K562 (cell line): Measurements from ENCODE around the gene LYPD4. TPM values are rescaled to one million over a fixed set of nuclear protein-coding genes. Genes with fewer than 3 reads are reported as not detected.

Source experiments
- ATAC-seq: fragments of 200-7000 bp; cut with Tn5 transposase; 3 replicates; pipeline ENCODE4 v1.9.1; 2020; ENCODE audit warnings: moderate library complexity
- BruUV-seq: library from RNA; stranded (reverse); fragments of 400-500 nt; replicated peaks from 2 replicates; lab custom pipeline; 2021; lab: Mats Ljungman, UMichigan
- CTCF ChIA-PET: fragments of 300-600 bp; formaldehyde crosslinking; extraction: SDS; loops from one replicate; lab custom pipeline; 2021; ENCODE audit warnings: low intra/inter-chr PET ratio; lab: Yijun Ruan, JAX
- POLR2A ChIA-PET: fragments of 300-600, 350-650 bp; sonication (Branson Sonifier 250); formaldehyde crosslinking; extraction: SDS; loops from one replicate; lab custom pipeline; 2021; ENCODE audit warnings: antibody characterized with exemption, inconsistent platforms; lab: Yijun Ruan, JAX
- DNase-seq, 4 experiments: peaks; one replicate each; pipeline versions ENCODE4 v3.0.0 to v3.0.0-alpha.2; 2011 to 2018; ENCODE audit warnings: low spot score in 3 of 4, mixed read lengths in 3 of 4; ENCODE audit errors: extremely low read depth in 1 of 4
- FAIRE-seq: peaks from 2 replicates; lab custom pipeline; 2011; peaks lifted over from hg19 to GRCh38; lab: Jason Lieb, UNC
- H2AFZ ChIP-seq: 2 replicates; pipeline ENCODE4 v1.6.0; 2011; ENCODE audit warnings: low read depth, low read length, control low read depth, inconsistent platforms
- H3K27ac ChIP-seq: fragments of 200-600 bp; 3 replicates; pipeline ENCODE4 v1.8.0; 2011; ENCODE audit warnings: low read depth, mild to moderate bottlenecking, control low read depth, inconsistent platforms, low read length, moderate library complexity, mixed read lengths; ENCODE audit errors: extremely low read depth
- H3K27me3 ChIP-seq, 2 experiments: fragments of 300-600 bp in 1 of 2; 2 replicates in 1 of 2; 3 replicates in 1 of 2; pipeline versions ENCODE4 v1.6.0 to v1.8.0; 2011; ENCODE audit warnings: inconsistent platforms in 2 of 2, low read length in 2 of 2, mild to moderate bottlenecking in 1 of 2, mixed read lengths in 1 of 2, moderate library complexity in 1 of 2; ENCODE audit not compliant: control insufficient read depth in 2 of 2, insufficient read depth in 2 of 2
- H3K36me3 ChIP-seq: fragments of 300-600 bp; 3 replicates; pipeline ENCODE4 v1.8.0; 2011; ENCODE audit warnings: mild to moderate bottlenecking, low read length, inconsistent platforms; ENCODE audit not compliant: control insufficient read depth, insufficient read depth
- H3K4me1 ChIP-seq, 2 experiments: fragments of 200-600 bp in 1 of 2; replicated peaks in 1 of 2; 2 replicates in 1 of 2; 3 replicates in 1 of 2; pipeline versions ENCODE4 v1.5.1 to v1.8.0; 2011; ENCODE audit warnings: inconsistent platforms in 2 of 2, low read length in 2 of 2, mild to moderate bottlenecking in 1 of 2, mixed read lengths in 1 of 2, moderate library complexity in 1 of 2; ENCODE audit not compliant: control insufficient read depth in 2 of 2, insufficient read depth in 2 of 2
- H3K4me2 ChIP-seq: 2 replicates; pipeline ENCODE4 v1.6.1; 2011; ENCODE audit warnings: low read length, control low read depth, inconsistent platforms, mixed read lengths; ENCODE audit not compliant: insufficient read depth
- H3K4me3 ChIP-seq: fragments of 200-600 bp; sonication (generic), shearing (Covaris generic); 2 replicates; pipeline ENCODE4 v1.5.1; 2016; ENCODE audit warnings: control low read depth, inconsistent platforms
- H3K79me2 ChIP-seq: fragments of 200-600 bp; 3 replicates; pipeline ENCODE4 v1.8.0; 2011; ENCODE audit warnings: low read length, inconsistent platforms; ENCODE audit not compliant: control insufficient read depth, insufficient read depth
- H3K9ac ChIP-seq, 2 experiments: 2 replicates each; pipeline versions ENCODE4 v1.6.0 to v1.6.1; 2011; ENCODE audit warnings: low read depth in 2 of 2, low read length in 2 of 2, control low read depth in 1 of 2, inconsistent platforms in 1 of 2, mild to moderate bottlenecking in 1 of 2, mixed read lengths in 1 of 2; ENCODE audit not compliant: insufficient read depth in 1 of 2
- H3K9me1 ChIP-seq: one replicate; pipeline ENCODE4 v1.6.0; 2011; ENCODE audit warnings: inconsistent platforms, mild to moderate bottlenecking, low read length, moderate library complexity; ENCODE audit not compliant: control insufficient read depth, insufficient read depth
- H3K9me3 ChIP-seq: replicated peaks from 2 replicates; pipeline ENCODE4 v1.5.1; 2011; ENCODE audit warnings: low read depth, low read length, inconsistent platforms; ENCODE audit not compliant: control insufficient read depth, insufficient read depth
- H4K20me1 ChIP-seq: replicated peaks from 2 replicates; pipeline ENCODE4 v1.6.1; 2011; ENCODE audit warnings: low read length, inconsistent platforms, mixed read lengths; ENCODE audit not compliant: control insufficient read depth, insufficient read depth
- CTBP1 ChIP-seq: fragments of 450-650 bp; IDR thresholded peaks from 2 replicates; pipeline ENCODE4 v1.6.1; 2016; ENCODE audit warnings: borderline replicate concordance
- GABPB1 ChIP-seq: sonication (generic); formaldehyde crosslinking; IDR thresholded peaks from 2 replicates; pipeline ENCODE4 v1.8.0; 2022; ENCODE audit warnings: mild to moderate bottlenecking, missing genetic modification reagents
- HIVEP1 ChIP-seq: fragments of 250-450 bp; sonication (Bioruptor Pico); IDR thresholded peaks from 2 replicates; pipeline ENCODE4 v1.4.0; 2020; ENCODE audit warnings: mild to moderate bottlenecking
- PTBP1 ChIP-seq: fragments of 200-400 bp; formaldehyde crosslinking; IDR thresholded peaks from 2 replicates; pipeline ENCODE4 v1.6.1; 2017; ENCODE audit warnings: low read depth, low read length
- PTRF ChIP-seq: fragments of 450-650 bp; IDR thresholded peaks from 2 replicates; pipeline ENCODE4 v1.6.1; 2016; ENCODE audit warnings: mild to moderate bottlenecking, missing genetic modification characterization, missing compliant biosample characterization
- TAF15 ChIP-seq: fragments of 200-400 bp; formaldehyde crosslinking; IDR thresholded peaks from 2 replicates; pipeline ENCODE4 v1.6.1; 2017; ENCODE audit warnings: mild to moderate bottlenecking, low read depth, low read length, moderate library complexity
- TCF7 ChIP-seq: sonication (generic); IDR thresholded peaks from 2 replicates; pipeline ENCODE4 v1.6.1; 2016; ENCODE audit warnings: antibody characterized with exemption, borderline replicate concordance
- TFAM ChIP-seq: fragments of 250-450 bp; sonication (Bioruptor Pico); conservative IDR thresholded peaks from 2 replicates; pipeline ENCODE4 v1.5.0; 2021; ENCODE audit warnings: mild to moderate bottlenecking, moderate library complexity
- ZNF717 ChIP-seq: fragments of 250-450 bp; sonication (Bioruptor Pico); IDR thresholded peaks from 2 replicates; pipeline ENCODE4 v1.5.0; 2021
- ZNF77 ChIP-seq: fragments of 250-450 bp; sonication (Bioruptor Pico); IDR thresholded peaks from 2 replicates; pipeline ENCODE4 v1.5.0; 2020
- ZNF780A ChIP-seq: fragments of 250-450 bp; sonication (Bioruptor Pico); IDR thresholded peaks from 2 replicates; pipeline ENCODE4 v1.5.0; 2021; ENCODE audit warnings: mild to moderate bottlenecking
- ZNF830 ChIP-seq: fragments of 250-450 bp; sonication (Bioruptor Pico); IDR thresholded peaks from 2 replicates; pipeline ENCODE4 v1.5.0; 2021; ENCODE audit warnings: mild to moderate bottlenecking
- WGBS: fragments of 100-300 bp; shearing (Covaris generic); methylation state at CpG from one replicate; pipeline ENCODE4 v1.1.6; 2016; ENCODE audit warnings: low coverage, mixed read lengths; ENCODE audit not compliant: insufficient coverage; ENCODE audit errors: missing lambda C conversion rate; 5-methylcytosine and 5-hydroxymethylcytosine counted together
- in situ Hi-C: fragments of 300-500 bp; cut with MboI; formaldehyde crosslinking; loops from 4 replicates; pipeline ENCODE4 v1.15.0; 2018; ENCODE audit warnings: inconsistent platforms, mixed read lengths
- intact Hi-C: fragments of 100-400 bp; cut with micrococcal nuclease; formaldehyde crosslinking; loops from 2 replicates; pipeline ENCODE4 v1.14.2; 2022
- polyA plus RNA-seq, 8 experiments: library from polyadenylated mRNA; depleted of rRNA in 4 of 8; stranded (reverse) in 5 of 8; unstranded in 3 of 8; fragments of >200 nt; fragmentation: Nextera tagmentation in 2 of 8; fragmentation: Illumina TruSeq in 1 of 8; extraction: Ambion mirVana in 2 of 8; extraction: Trizol in 1 of 8; gene quantifications; 2 replicates each; pipeline versions ENCODE4 v1.2.1 to v1.2.3, GENCODE V29; 2011 to 2014; ENCODE audit warnings: inconsistent platforms in 1 of 8, missing spikeins in 1 of 8
- total RNA-seq, 7 experiments: library from RNA; depleted of rRNA in 6 of 7; stranded (reverse); fragments of >200 nt in 6 of 7; fragmentation: Illumina TruSeq in 2 of 7; extraction: Trizol in 2 of 7; gene quantifications; 2 replicates each; pipeline versions ENCODE4 v1.2.1 to v1.2.3, GENCODE V29; 2011 to 2021; ENCODE audit warnings: low replicate concordance in 1 of 7
- TF ChIP-seq, protein P1 (sequence below): fragments of 250-450 bp; sonication (Bioruptor Pico); IDR thresholded peaks from 2 replicates; pipeline ENCODE4 v1.5.0; 2021; ENCODE audit warnings: mild to moderate bottlenecking, borderline replicate concordance
- TF ChIP-seq, protein P2 (sequence below): conservative IDR thresholded peaks from 2 replicates; pipeline ENCODE4 v1.6.1; 2011; ENCODE audit warnings: low read depth, mild to moderate bottlenecking, low read length; ENCODE audit not compliant: control insufficient read depth
- TF ChIP-seq, protein P3 (sequence below): fragments of 450-650 bp; conservative IDR thresholded peaks from 2 replicates; pipeline ENCODE4 v1.6.1; 2016; ENCODE audit warnings: missing genetic modification characterization, low read depth, mild to moderate bottlenecking, control low read depth, missing compliant biosample characterization
- TF ChIP-seq, protein P4 (sequence below): sonication (generic); formaldehyde crosslinking; IDR thresholded peaks from 2 replicates; pipeline ENCODE4 v1.9.0; 2022; ENCODE audit warnings: mild to moderate bottlenecking, missing genetic modification reagents
- TF ChIP-seq, protein P5 (sequence below): fragments of 450-650 bp; formaldehyde crosslinking; IDR thresholded peaks from 2 replicates; pipeline ENCODE4 v1.4.0; 2022; ENCODE audit warnings: mild to moderate bottlenecking, moderate library complexity

The LYPD4 gene
- total and polyA plus RNA-seq, 9 of the 15 experiments (the other 6 are each of a cell fraction or from before 2014, with no cell fraction given), result 0.11 TPM; not detected in 8

DNA sequence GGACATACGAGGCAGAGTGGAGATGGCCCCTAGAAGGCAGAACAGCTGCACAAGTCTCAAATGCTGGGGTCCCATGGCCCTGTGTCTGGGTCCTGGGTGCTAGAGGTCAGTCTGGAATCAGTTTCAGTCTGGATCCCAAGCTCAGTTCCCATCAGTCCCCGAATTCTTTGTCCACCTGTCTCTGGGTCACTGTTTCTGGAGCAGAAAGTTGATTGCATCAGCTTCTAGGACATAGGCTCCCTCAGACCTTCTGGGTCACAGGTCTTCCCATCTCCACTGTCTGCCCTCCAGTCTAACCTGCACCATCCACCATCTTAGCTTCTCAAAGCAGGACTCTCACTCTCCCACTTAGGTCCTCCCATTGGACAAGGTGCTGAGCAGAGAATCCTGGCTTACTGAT lies 5.3 kb downstream of the LYPD4 start:
- no peak for FAIRE-seq
- in situ Hi-C loops, result no loop called here
- TF ChIP-seq PTBP1 (no peak), ZNF830 (no peak), CTBP1 (0 out of 2 replicates have a peak, but pooled peaks have one; percentile 19), HIVEP1 (no peak), ZNF780A (no peak), ZNF77 (CRISPR knock-in tag) (no peak), TFAM (CRISPR knock-in tag) (no peak), TCF7 (no peak), GABPB1 (CRISPR knock-in tag) (no peak), TAF15 (no peak), PTRF (tag) (no peak), ZNF717 (no peak)
- TF ChIP-seq, protein P1, sequence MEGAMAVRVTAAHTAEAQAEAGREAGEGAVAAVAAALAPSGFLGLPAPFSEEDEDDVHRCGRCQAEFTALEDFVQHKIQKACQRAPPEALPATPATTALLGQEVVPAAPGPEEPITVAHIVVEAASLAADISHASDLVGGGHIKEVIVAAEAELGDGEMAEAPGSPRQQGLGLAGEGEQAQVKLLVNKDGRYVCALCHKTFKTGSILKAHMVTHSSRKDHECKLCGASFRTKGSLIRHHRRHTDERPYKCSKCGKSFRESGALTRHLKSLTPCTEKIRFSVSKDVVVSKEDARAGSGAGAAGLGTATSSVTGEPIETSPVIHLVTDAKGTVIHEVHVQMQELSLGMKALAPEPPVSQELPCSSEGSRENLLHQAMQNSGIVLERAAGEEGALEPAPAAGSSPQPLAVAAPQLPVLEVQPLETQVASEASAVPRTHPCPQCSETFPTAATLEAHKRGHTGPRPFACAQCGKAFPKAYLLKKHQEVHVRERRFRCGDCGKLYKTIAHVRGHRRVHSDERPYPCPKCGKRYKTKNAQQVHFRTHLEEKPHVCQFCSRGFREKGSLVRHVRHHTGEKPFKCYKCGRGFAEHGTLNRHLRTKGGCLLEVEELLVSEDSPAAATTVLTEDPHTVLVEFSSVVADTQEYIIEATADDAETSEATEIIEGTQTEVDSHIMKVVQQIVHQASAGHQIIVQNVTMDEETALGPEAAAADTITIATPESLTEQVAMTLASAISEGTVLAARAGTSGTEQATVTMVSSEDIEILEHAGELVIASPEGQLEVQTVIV (CRISPR knock-in tag), result no peak
- TF ChIP-seq, protein P2, sequence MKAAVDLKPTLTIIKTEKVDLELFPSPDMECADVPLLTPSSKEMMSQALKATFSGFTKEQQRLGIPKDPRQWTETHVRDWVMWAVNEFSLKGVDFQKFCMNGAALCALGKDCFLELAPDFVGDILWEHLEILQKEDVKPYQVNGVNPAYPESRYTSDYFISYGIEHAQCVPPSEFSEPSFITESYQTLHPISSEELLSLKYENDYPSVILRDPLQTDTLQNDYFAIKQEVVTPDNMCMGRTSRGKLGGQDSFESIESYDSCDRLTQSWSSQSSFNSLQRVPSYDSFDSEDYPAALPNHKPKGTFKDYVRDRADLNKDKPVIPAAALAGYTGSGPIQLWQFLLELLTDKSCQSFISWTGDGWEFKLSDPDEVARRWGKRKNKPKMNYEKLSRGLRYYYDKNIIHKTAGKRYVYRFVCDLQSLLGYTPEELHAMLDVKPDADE, result no peak
- TF ChIP-seq, protein P3, sequence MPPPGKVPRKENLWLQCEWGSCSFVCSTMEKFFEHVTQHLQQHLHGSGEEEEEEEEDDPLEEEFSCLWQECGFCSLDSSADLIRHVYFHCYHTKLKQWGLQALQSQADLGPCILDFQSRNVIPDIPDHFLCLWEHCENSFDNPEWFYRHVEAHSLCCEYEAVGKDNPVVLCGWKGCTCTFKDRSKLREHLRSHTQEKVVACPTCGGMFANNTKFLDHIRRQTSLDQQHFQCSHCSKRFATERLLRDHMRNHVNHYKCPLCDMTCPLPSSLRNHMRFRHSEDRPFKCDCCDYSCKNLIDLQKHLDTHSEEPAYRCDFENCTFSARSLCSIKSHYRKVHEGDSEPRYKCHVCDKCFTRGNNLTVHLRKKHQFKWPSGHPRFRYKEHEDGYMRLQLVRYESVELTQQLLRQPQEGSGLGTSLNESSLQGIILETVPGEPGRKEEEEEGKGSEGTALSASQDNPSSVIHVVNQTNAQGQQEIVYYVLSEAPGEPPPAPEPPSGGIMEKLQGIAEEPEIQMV (tag), result no peak
- TF ChIP-seq, protein P4, sequence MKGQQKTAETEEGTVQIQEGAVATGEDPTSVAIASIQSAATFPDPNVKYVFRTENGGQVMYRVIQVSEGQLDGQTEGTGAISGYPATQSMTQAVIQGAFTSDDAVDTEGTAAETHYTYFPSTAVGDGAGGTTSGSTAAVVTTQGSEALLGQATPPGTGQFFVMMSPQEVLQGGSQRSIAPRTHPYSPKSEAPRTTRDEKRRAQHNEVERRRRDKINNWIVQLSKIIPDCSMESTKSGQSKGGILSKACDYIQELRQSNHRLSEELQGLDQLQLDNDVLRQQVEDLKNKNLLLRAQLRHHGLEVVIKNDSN (CRISPR knock-in tag), result no peak
- TF ChIP-seq, protein P5, sequence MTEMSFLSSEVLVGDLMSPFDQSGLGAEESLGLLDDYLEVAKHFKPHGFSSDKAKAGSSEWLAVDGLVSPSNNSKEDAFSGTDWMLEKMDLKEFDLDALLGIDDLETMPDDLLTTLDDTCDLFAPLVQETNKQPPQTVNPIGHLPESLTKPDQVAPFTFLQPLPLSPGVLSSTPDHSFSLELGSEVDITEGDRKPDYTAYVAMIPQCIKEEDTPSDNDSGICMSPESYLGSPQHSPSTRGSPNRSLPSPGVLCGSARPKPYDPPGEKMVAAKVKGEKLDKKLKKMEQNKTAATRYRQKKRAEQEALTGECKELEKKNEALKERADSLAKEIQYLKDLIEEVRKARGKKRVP (CRISPR knock-in tag), result 0 out of 2 replicates have a peak, but pooled peaks have one; percentile 25

More for the DNA sequence above, 5.3 kb downstream of the LYPD4 start:
- no TSS peak for BruUV-seq
- Histone ChIP-seq H3K9me1 (no peaks in the 10 kb centered on the region), H4K20me1 (0 out of 2 replicates have a peak, but pooled peaks cover 2% of the 10 kb centered on the region), H3K79me2 (no peaks in the 10 kb centered on the region), H3K27me3 (peaks cover 0 to 13% of the 10 kb centered on the region in 2 experiments; a peak in 4 of 5 replicates), H3K4me2 (peak overlapping the region; percentile 12; the same call in 1 of the 2 replicates), H3K4me1 (peaks cover 23 to 32% of the 10 kb centered on the region in 2 experiments; a peak in 4 of 5 replicates), H3K27ac (no peak overlapping the region), H3K9ac (peak overlapping the region in 1 of 2 experiments; percentile 0; a peak in 1 of 4 replicates), H2AFZ (peak overlapping the region; percentile 42), H3K4me3 (no peak overlapping the region), H3K9me3 (no peaks in the 10 kb centered on the region), H3K36me3 (no peaks in the 10 kb centered on the region)
- ChIA-PET CTCF (no interaction called here), POLR2A (interaction anchor here (2.4 to 3.1 kb wide), 2 partner anchors 13 to 21 kb away, joined by 7 to 14 read pairs; partner anchors contain the start of gene RPS19)
- 13% methylated on average over 2 of the region's 2 CpGs for WGBS
- ATAC-seq, result peak; percentile 25
- DNase-seq, result peak in 1 of 4 experiments; percentile 3
- intact Hi-C loops, result no loop called here
